GM12878 (cell line): ENCODE results near the gene CCDC141. TPM values are rescaled to one million over a fixed set of nuclear protein-coding genes. Genes with fewer than 3 reads are reported as not detected.

ENCODE experiments used
- CHD4 ChIP-seq: fragments of 200-600 bp; sonication (generic); IDR thresholded peaks from 2 replicates; pipeline ENCODE4 v1.6.1; 2016; ENCODE audit warnings: mild to moderate bottlenecking
- CREM ChIP-seq: IDR thresholded peaks from 2 replicates; pipeline ENCODE4 v1.6.1; 2014; ENCODE audit warnings: antibody characterized with exemption, low read depth
- EGR1 ChIP-seq, 2 experiments: IDR thresholded peaks; 1 replicate in 1 of 2; 2 replicates in 1 of 2; pipeline ENCODE4 v1.6.1; 2011 to 2012; ENCODE audit warnings: low read depth in 2 of 2, low read length in 2 of 2, borderline replicate concordance in 1 of 2, mild to moderate bottlenecking in 1 of 2, moderate library complexity in 1 of 2
- PRDM15 ChIP-seq: fragments of 450-650 bp; formaldehyde crosslinking; IDR thresholded peaks from 2 replicates; pipeline ENCODE4 v1.4.0; 2020; ENCODE audit warnings: mild to moderate bottlenecking, moderate library complexity
- polyA plus RNA-seq, 11 experiments: library from polyadenylated mRNA; depleted of rRNA in 4 of 11; unstranded in 6 of 11; stranded (reverse) in 5 of 11; fragments of >200 nt; fragmentation: Nextera tagmentation in 4 of 11; fragmentation: Illumina TruSeq in 1 of 11; extraction: Ambion mirVana in 4 of 11; extraction: Trizol in 1 of 11; gene quantifications; 1 replicate in 1 of 11; 2 replicates in 10 of 11; pipeline versions ENCODE4 v1.2.1 to v1.2.3, GENCODE V29; 2011 to 2016; ENCODE audit warnings: inconsistent platforms in 2 of 11, missing spikeins in 2 of 11, low read depth in 1 of 11
- total RNA-seq, 4 experiments: library from RNA; depleted of rRNA in 3 of 4; stranded (reverse); fragments of >200 nt in 3 of 4; fragmentation: Illumina TruSeq in 1 of 4; extraction: Trizol in 1 of 4; gene quantifications; 2 replicates each; pipeline versions ENCODE4 v1.2.1 to v1.2.3, GENCODE V29; 2013 to 2021
- TF ChIP-seq, protein P1 (sequence below): IDR thresholded peaks from 2 replicates; pipeline ENCODE4 v1.6.1; 2011; ENCODE audit warnings: borderline replicate concordance, low read depth, mild to moderate bottlenecking, moderate library complexity, mixed read lengths, low read length; ENCODE audit not compliant: insufficient read depth; ENCODE audit errors: extremely low read length
- TF ChIP-seq, protein P2 (sequence below), 3 experiments: IDR thresholded peaks in 2 of 3; conservative IDR thresholded peaks in 1 of 3; 2 replicates each; pipeline ENCODE4 v1.5.1; 2011; ENCODE audit warnings: low read depth in 3 of 3, low read length in 3 of 3, mild to moderate bottlenecking in 3 of 3, control low read depth in 2 of 3, moderate library complexity in 2 of 3, inconsistent platforms in 1 of 3, mixed read lengths in 1 of 3; ENCODE audit not compliant: control insufficient read depth in 2 of 3, insufficient read depth in 1 of 3; ENCODE audit errors: extremely low read depth in 1 of 3

Gene CCDC141
- total and polyA plus RNA-seq, 10 of the 15 experiments (the other 5 are each of a cell fraction or from before 2014, with no cell fraction given) = 0.84 to 12.5 (median 3.6) TPM

DNA sequence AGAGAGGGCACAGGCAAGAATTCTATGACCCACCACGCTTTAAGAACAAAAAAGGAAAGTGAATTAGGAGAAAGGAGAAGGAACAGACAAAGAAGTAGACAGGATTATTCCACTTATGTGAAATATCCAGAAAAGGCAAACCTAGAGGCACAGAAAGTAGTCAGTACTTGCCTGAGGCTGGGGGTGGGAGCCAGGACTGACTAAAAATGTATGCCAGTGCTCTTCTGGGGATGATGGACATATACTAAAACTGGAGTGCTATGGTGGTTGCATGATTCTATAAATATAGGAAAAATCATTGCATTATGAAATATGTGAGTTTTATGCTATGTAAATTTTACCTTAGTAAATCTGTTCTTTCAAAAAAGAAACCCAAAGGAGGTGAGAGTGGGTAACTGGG is 168.9 kb downstream of the CCDC141 start (continued):
- TF ChIP-seq CHD4 (no peak), EGR1 (IDR thresholded peaks at IDR 0.05; ENCODE audit: borderline replicate concordance in 1 of 2, low read depth in 2 of 2, low read length in 2 of 2) (no peak), PRDM15 (no peak), CREM (no peak)
- TF ChIP-seq, protein P1, sequence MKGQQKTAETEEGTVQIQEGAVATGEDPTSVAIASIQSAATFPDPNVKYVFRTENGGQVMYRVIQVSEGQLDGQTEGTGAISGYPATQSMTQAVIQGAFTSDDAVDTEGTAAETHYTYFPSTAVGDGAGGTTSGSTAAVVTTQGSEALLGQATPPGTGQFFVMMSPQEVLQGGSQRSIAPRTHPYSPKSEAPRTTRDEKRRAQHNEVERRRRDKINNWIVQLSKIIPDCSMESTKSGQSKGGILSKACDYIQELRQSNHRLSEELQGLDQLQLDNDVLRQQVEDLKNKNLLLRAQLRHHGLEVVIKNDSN = no peak
- TF ChIP-seq, protein P2, sequence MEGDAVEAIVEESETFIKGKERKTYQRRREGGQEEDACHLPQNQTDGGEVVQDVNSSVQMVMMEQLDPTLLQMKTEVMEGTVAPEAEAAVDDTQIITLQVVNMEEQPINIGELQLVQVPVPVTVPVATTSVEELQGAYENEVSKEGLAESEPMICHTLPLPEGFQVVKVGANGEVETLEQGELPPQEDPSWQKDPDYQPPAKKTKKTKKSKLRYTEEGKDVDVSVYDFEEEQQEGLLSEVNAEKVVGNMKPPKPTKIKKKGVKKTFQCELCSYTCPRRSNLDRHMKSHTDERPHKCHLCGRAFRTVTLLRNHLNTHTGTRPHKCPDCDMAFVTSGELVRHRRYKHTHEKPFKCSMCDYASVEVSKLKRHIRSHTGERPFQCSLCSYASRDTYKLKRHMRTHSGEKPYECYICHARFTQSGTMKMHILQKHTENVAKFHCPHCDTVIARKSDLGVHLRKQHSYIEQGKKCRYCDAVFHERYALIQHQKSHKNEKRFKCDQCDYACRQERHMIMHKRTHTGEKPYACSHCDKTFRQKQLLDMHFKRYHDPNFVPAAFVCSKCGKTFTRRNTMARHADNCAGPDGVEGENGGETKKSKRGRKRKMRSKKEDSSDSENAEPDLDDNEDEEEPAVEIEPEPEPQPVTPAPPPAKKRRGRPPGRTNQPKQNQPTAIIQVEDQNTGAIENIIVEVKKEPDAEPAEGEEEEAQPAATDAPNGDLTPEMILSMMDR (IDR thresholded peaks at IDR 0.05 in 2 of 3, conservative IDR thresholded peaks at IDR 0.05 in 1 of 3; ENCODE audit: control insufficient read depth in 2 of 3, extremely low read depth in 1 of 3, insufficient read depth in 1 of 3, low read depth in 3 of 3, low read length in 3 of 3) = no peak
